ENCODE results near the gene MEIS3. TPM values are rescaled to one million over a fixed set of nuclear protein-coding genes. Genes with fewer than 3 reads are reported as not detected.

MEIS3 gene
- polyA plus RNA-seq, 2 of the 4 experiments (the other 2 are of a cell fraction) = 16.5 to 27.1 TPM

DNA sequence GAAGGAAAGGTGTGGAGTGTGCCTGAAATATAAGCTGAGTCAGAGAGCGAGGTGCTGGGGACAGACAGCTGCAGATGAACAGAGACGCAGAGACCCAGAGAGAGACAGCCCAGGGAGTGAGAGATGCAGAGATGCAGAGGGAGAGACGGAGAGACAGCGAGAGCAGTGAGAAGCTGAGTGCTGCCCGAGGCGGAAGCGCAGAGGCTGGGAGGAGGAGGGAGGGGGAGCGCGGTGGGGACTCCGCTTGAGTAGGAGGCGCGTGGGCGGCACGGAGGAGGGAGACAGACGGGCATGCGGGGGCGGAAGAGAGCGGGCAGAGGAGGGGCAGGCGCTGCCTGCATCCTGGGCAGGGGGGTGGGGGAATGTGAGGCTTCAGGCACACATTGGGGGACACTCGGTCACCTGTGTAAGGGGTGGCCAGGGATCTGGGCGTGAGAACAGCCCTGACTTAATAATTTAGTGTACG, 26.6 kb upstream of the MEIS3 start:
- DNase-seq (ENCODE audit: low read depth in 1 of 2, low spot score in 1 of 2) (peak in 1 of 2 experiments; percentile 59), ATAC-seq (peak; percentile 39 to 43), FAIRE-seq (no peak)
- WGBS (ENCODE audit: missing lambda C conversion rate) = 9% methylated on average over 21 of the region's 22 CpGs
- Histone ChIP-seq H3K27ac (peak overlapping the region in 1 of 2 experiments; percentile 9; a peak in 1 of 6 replicates), H3K4me1 (peaks cover 26% of the 10 kb centered on the region), H3K9me3 (no peaks in the 10 kb centered on the region), H3K4me2 (peak overlapping the region; percentile 91), H3K4me3 (peak overlapping the region; percentile 27; the same call in 2 of the 3 replicates)
- CTCF ChIA-PET = interaction anchor here (1.0 to 28.3 kb wide), 7 partner anchors 10 to 260 kb away, joined by 4 to 901 read pairs (median 16); partner anchors contain the start of genes EHD2, KPTN and NAPA
- POLR2A ChIA-PET = no interaction called here
- TF ChIP-seq ZSCAN20 (CRISPR knock-in tag; IDR thresholded peaks at IDR 0.05) (no peak), BCL3 (IDR thresholded peaks at IDR 0.05) (no peak), FOSL2 (IDR thresholded peaks at IDR 0.05) (no peak), FOSL2 (CRISPR knock-in tag; IDR thresholded peaks at IDR 0.05) (no peak), KDM5A (IDR thresholded peaks at IDR 0.05) (no peak), SREBF2 (IDR thresholded peaks at IDR 0.05) (no peak), ESRRA (IDR thresholded peaks at IDR 0.05; ENCODE audit: borderline replicate concordance, low read length) (no peak), MAFK (IDR thresholded peaks at IDR 0.05; ENCODE audit: partially characterized antibody) (no peak), HOXB13 (CRISPR knock-in tag; IDR thresholded peaks at IDR 0.05; ENCODE audit: low read depth) (no peak)

DNA sequence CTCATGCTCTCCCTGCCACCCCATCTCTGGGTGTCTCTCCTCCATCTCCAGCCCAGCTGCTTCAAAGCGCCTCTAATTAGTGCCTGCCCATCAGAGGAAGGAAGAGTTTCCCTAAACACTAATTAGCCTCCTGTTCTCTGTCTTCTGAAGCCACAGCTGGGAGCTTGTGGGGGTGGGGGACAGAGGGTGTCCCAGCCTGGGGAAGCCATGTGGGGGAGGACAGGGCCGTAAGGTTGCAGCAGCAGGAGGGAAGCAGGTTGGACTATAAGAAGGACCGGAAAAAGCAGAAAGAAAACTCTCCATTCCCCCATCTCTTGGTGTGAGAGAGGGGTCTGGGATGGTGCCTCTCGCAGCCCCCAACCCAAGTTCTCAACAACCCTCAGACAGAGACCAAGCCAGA, 26.2 kb upstream of the MEIS3 start:
- FAIRE-seq (no peak), ATAC-seq (no peak), DNase-seq (ENCODE audit: low read depth in 1 of 2, low spot score in 1 of 2) (no peak)
- ChIA-PET POLR2A (no interaction called here), CTCF (interaction anchor here (1.0 to 28.3 kb wide), 7 partner anchors 10 to 261 kb away, joined by 4 to 901 read pairs (median 16); partner anchors contain the start of genes EHD2, KPTN and NAPA)
- H3K4me2 ChIP-seq = peak overlapping the region; percentile 91
- TF ChIP-seq TFCP2L1 (CRISPR knock-in tag; IDR thresholded peaks at IDR 0.05) (no peak), ZFP36 (IDR thresholded peaks at IDR 0.05; ENCODE audit: borderline replicate concordance, partially characterized antibody) (no peak), SREBF2 (IDR thresholded peaks at IDR 0.05) (no peak), HOXB13 (CRISPR knock-in tag; IDR thresholded peaks at IDR 0.05; ENCODE audit: low read depth) (no peak), CHD2 (IDR thresholded peaks at IDR 0.05; ENCODE audit: low read length, partially characterized antibody) (no peak), ZSCAN20 (CRISPR knock-in tag; IDR thresholded peaks at IDR 0.05) (no peak), ZC3H11A (IDR thresholded peaks at IDR 0.05) (no peak), HMGXB4 (CRISPR knock-in tag; IDR thresholded peaks at IDR 0.05; ENCODE audit: borderline replicate concordance) (no peak), MAFK (IDR thresholded peaks at IDR 0.05; ENCODE audit: partially characterized antibody) (no peak), CBX2 (IDR thresholded peaks at IDR 0.05; ENCODE audit: borderline replicate concordance, low read depth) (no peak), CHD4 (IDR thresholded peaks at IDR 0.05; ENCODE audit: borderline replicate concordance) (no peak), NR3C1 (IDR thresholded peaks at IDR 0.05) (no peak), RAD21 (conservative IDR thresholded peaks at IDR 0.05 in 1 of 2, IDR thresholded peaks at IDR 0.05 in 1 of 2) (no peak), PBX3 (IDR thresholded peaks at IDR 0.05) (no peak), RNF2 (IDR thresholded peaks at IDR 0.05; ENCODE audit: borderline replicate concordance, low read depth) (no peak)
- TF ChIP-seq, protein P1, sequence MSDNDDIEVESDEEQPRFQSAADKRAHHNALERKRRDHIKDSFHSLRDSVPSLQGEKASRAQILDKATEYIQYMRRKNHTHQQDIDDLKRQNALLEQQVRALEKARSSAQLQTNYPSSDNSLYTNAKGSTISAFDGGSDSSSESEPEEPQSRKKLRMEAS (IDR thresholded peaks at IDR 0.05) = no peak
- TF ChIP-seq, protein P2, sequence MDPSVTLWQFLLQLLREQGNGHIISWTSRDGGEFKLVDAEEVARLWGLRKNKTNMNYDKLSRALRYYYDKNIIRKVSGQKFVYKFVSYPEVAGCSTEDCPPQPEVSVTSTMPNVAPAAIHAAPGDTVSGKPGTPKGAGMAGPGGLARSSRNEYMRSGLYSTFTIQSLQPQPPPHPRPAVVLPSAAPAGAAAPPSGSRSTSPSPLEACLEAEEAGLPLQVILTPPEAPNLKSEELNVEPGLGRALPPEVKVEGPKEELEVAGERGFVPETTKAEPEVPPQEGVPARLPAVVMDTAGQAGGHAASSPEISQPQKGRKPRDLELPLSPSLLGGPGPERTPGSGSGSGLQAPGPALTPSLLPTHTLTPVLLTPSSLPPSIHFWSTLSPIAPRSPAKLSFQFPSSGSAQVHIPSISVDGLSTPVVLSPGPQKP (IDR thresholded peaks at IDR 0.05; ENCODE audit: low read depth, low read length) = no peak
- TF ChIP-seq, protein P3, sequence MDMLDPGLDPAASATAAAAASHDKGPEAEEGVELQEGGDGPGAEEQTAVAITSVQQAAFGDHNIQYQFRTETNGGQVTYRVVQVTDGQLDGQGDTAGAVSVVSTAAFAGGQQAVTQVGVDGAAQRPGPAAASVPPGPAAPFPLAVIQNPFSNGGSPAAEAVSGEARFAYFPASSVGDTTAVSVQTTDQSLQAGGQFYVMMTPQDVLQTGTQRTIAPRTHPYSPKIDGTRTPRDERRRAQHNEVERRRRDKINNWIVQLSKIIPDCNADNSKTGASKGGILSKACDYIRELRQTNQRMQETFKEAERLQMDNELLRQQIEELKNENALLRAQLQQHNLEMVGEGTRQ (IDR thresholded peaks at IDR 0.05) = no peak
- no peak overlapping the region for H3K27ac ChIP-seq
- peak overlapping the region; percentile 27; the same call in 2 of the 3 replicates for H3K4me3 ChIP-seq
- 28% methylated on average over 4 of the region's 4 CpGs for WGBS (ENCODE audit: missing lambda C conversion rate)
- H3K4me1 ChIP-seq = peaks cover 26% of the 10 kb centered on the region
- H3K9me3 ChIP-seq = no peaks in the 10 kb centered on the region
